ENCODE measurements around the gene WWC1. TPM values are rescaled to one million over a fixed set of nuclear protein-coding genes. Genes with fewer than 3 reads are reported as not detected.
"Not testable (repeated sequence)": the region's sequence is repeated elsewhere in the genome, so short reads cannot be mapped to it uniquely, and the experiment has no call there.

WWC1 gene
- total RNA-seq, 2 experiments from 2014 or later: not detected

- CTCF ChIA-PET (ENCODE audit: unreplicated experiment): no interaction called here
Measured at GRCh38 chr5:168339109-168339771, 47.8 kb downstream of the WWC1 start.

DNA sequence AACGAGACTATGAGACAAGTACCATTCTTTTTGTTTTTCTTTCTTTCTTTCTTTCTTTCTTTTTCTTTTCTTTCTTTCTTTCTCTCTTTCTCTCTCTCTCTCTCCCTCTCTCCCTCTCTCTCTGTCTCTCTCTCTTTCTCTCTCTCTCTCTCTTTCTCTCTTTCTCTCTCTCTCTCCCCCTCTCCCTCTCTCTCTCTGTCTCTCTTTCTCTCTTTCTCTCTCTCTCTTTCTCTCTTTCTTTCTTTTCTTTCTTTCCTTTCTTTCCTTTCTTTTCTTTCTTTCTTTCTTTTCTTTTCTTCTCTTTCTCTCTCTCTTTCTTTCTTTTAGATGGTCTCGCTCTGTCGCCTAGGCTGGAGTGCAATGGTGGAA is 48.3 kb downstream of the WWC1 start:
- BruUV-seq (replicated peaks); H3K4me1 ChIP-seq (ENCODE audit: insufficient read depth, low read length, poor library complexity, severe bottlenecking); H2AFZ ChIP-seq (ENCODE audit: low read length); H3K4me3 ChIP-seq (ENCODE audit: low read depth, low read length, poor library complexity, severe bottlenecking); H3K79me2 ChIP-seq (ENCODE audit: insufficient read depth, low read depth, low read length); H3K9me2 ChIP-seq (ENCODE audit: insufficient read depth, low read length); H4K20me1 ChIP-seq (ENCODE audit: insufficient read depth, low read length); H3K36me3 ChIP-seq (ENCODE audit: insufficient read depth, low read length); H3K27ac ChIP-seq (ENCODE audit: low read depth, low read length, poor library complexity, severe bottlenecking); H3K9me3 ChIP-seq (ENCODE audit: low read length); CTCF ChIA-PET (ENCODE audit: unreplicated experiment); H3K4me2 ChIP-seq (ENCODE audit: low read length); intact Hi-C loops (cut with micrococcal nuclease; ENCODE audit: unreplicated experiment); DNase-seq (ENCODE audit: low spot score): not testable (repeated sequence)
- POLR2A ChIA-PET: interaction anchor here (0.7 kb wide), 1 partner anchor 176 kb away, joined by 3 read pairs; no protein-coding TSS in a partner anchor

More at GRCh38 chr5:168339109-168339771, 47.8 kb downstream of the WWC1 start:
- H3K4me2 ChIP-seq (ENCODE audit: low read length): no peak overlapping the region
- DNase-seq (ENCODE audit: low spot score): no peak
- TF ChIP-seq EZH2phosphoT487 (IDR thresholded peaks at IDR 0.05; ENCODE audit: borderline replicate concordance, low read depth, low read length): no peak
- TF ChIP-seq, protein P1, sequence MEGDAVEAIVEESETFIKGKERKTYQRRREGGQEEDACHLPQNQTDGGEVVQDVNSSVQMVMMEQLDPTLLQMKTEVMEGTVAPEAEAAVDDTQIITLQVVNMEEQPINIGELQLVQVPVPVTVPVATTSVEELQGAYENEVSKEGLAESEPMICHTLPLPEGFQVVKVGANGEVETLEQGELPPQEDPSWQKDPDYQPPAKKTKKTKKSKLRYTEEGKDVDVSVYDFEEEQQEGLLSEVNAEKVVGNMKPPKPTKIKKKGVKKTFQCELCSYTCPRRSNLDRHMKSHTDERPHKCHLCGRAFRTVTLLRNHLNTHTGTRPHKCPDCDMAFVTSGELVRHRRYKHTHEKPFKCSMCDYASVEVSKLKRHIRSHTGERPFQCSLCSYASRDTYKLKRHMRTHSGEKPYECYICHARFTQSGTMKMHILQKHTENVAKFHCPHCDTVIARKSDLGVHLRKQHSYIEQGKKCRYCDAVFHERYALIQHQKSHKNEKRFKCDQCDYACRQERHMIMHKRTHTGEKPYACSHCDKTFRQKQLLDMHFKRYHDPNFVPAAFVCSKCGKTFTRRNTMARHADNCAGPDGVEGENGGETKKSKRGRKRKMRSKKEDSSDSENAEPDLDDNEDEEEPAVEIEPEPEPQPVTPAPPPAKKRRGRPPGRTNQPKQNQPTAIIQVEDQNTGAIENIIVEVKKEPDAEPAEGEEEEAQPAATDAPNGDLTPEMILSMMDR (conservative IDR thresholded peaks at IDR 0.05; ENCODE audit: low read length): 0 out of 2 replicates have a peak, but pooled peaks have one; percentile 40
- no peak overlapping the region for H3K27ac ChIP-seq (ENCODE audit: low read depth, low read length, poor library complexity, severe bottlenecking)
- no peaks in the 10 kb centered on the region for H3K79me2 ChIP-seq (ENCODE audit: insufficient read depth, low read depth, low read length)
- H3K4me3 ChIP-seq (ENCODE audit: low read depth, low read length, poor library complexity, severe bottlenecking): no peak overlapping the region
- H3K9me3 ChIP-seq (ENCODE audit: low read length): no peaks in the 10 kb centered on the region
- POLR2A ChIA-PET: no interaction called here
- H3K9me2 ChIP-seq (ENCODE audit: insufficient read depth, low read length): no peaks in the 10 kb centered on the region
- intact Hi-C loops (cut with micrococcal nuclease; ENCODE audit: unreplicated experiment): no loop called here
- no peaks in the 10 kb centered on the region for H3K36me3 ChIP-seq (ENCODE audit: insufficient read depth, low read length)
- H4K20me1 ChIP-seq (ENCODE audit: insufficient read depth, low read length): no peaks in the 10 kb centered on the region
- no peak overlapping the region for H2AFZ ChIP-seq (ENCODE audit: low read length)
- H3K4me1 ChIP-seq (ENCODE audit: insufficient read depth, low read length, poor library complexity, severe bottlenecking): no peaks in the 10 kb centered on the region
- no TSS peak for BruUV-seq (replicated peaks)

DNA sequence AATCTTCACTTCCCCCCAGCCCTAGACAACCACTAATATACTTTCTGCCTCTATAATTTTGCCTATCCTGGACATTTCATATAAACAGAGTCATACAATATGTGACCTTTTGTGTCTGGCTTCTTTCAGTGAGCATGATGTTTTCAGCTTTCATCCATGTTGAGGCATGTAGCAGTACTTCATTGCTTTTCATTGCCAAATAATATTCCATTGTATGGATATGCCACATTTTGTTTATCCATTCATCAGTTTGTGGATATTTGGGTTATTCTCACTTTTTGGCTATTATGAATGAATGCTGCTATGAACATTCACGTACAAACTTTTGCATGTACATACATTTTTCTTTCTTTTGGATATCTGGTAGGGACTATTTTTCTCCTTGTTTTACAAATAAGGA is 49.0 kb downstream of the WWC1 start:
- no peak overlapping the region for H3K4me3 ChIP-seq (ENCODE audit: low read depth, low read length, poor library complexity, severe bottlenecking)
- no peaks in the 10 kb centered on the region for H3K36me3 ChIP-seq (ENCODE audit: insufficient read depth, low read length)
- CTCF ChIA-PET (ENCODE audit: unreplicated experiment): no interaction called here
- no peak for DNase-seq (ENCODE audit: low spot score)
- no peaks in the 10 kb centered on the region for H3K9me2 ChIP-seq (ENCODE audit: insufficient read depth, low read length)
- H3K4me2 ChIP-seq (ENCODE audit: low read length): no peak overlapping the region
- no peak for TF ChIP-seq EZH2phosphoT487 (IDR thresholded peaks at IDR 0.05; ENCODE audit: borderline replicate concordance, low read depth, low read length)
- TF ChIP-seq, protein P1 (conservative IDR thresholded peaks at IDR 0.05; ENCODE audit: low read length): no peak
- no peaks in the 10 kb centered on the region for H3K4me1 ChIP-seq (ENCODE audit: insufficient read depth, low read length, poor library complexity, severe bottlenecking)
- intact Hi-C loops (cut with micrococcal nuclease; ENCODE audit: unreplicated experiment): no loop called here
- POLR2A ChIA-PET: interaction anchor here (0.7 kb wide), 1 partner anchor 175 kb away, joined by 3 read pairs; no protein-coding TSS in a partner anchor
- no peaks in the 10 kb centered on the region for H3K9me3 ChIP-seq (ENCODE audit: low read length)
- no peaks in the 10 kb centered on the region for H4K20me1 ChIP-seq (ENCODE audit: insufficient read depth, low read length)
- no peak overlapping the region for H3K27ac ChIP-seq (ENCODE audit: low read depth, low read length, poor library complexity, severe bottlenecking)
- H3K79me2 ChIP-seq (ENCODE audit: insufficient read depth, low read depth, low read length): no peaks in the 10 kb centered on the region
- no TSS peak for BruUV-seq (replicated peaks)
- H2AFZ ChIP-seq (ENCODE audit: low read length): no peak overlapping the region
